Naive thymus-derived CD4-positive, alpha-beta T cell (primary cell): ENCODE data around the gene RABL6. TPM values are rescaled to one million over a fixed set of nuclear protein-coding genes. Genes with fewer than 3 reads are reported as not detected.
"Not testable (repeated sequence)": the region's sequence is repeated elsewhere in the genome, so short reads cannot be mapped to it uniquely, and the experiment has no call there.

ENCODE experiments used
- ATAC-seq: fragments of 150-1000 bp; cut with Tn5 transposase; 2 replicates; pipeline ENCODE4 v1.10.0; 2021; ENCODE audit warnings: mild to moderate bottlenecking, moderate library complexity
- CTCF ChIA-PET: fragments of 350-600 bp; sonication (Branson Sonifier 250); formaldehyde crosslinking; loops from one replicate; lab custom pipeline; 2021; ENCODE audit warnings: antibody characterized with exemption; lab: Charles Lee
- POLR2A ChIA-PET: fragments of 350-600 bp; sonication (Branson Sonifier 250); formaldehyde crosslinking; loops from one replicate; lab custom pipeline; 2021; ENCODE audit warnings: antibody characterized with exemption, inconsistent platforms; lab: Charles Lee
- DNase-seq, 9 donors: peaks; one replicate each; pipeline versions ENCODE4 v3.0.0 to v3.0.0-alpha.2; 2020 to 2022; ENCODE audit warnings: mixed read lengths in 1 of 9
- H3K27ac ChIP-seq: one replicate; pipeline ENCODE4 v1.7.0; 2013; ENCODE audit warnings: mild to moderate bottlenecking, low read depth, low read length, moderate library complexity
- H3K27me3 ChIP-seq, 2 donors: one replicate each; pipeline ENCODE4 v1.7.0; 2013; ENCODE audit warnings: low read length in 2 of 2, mild to moderate bottlenecking in 2 of 2, moderate library complexity in 2 of 2; ENCODE audit not compliant: control insufficient read depth in 2 of 2, insufficient read depth in 2 of 2
- H3K36me3 ChIP-seq, 3 experiments: 1 replicate in 2 of 3; 2 replicates in 1 of 3; pipeline ENCODE4 v1.7.0; 2013; ENCODE audit warnings: low read length in 3 of 3, mild to moderate bottlenecking in 3 of 3, moderate library complexity in 1 of 3; ENCODE audit not compliant: insufficient read depth in 3 of 3, control insufficient read depth in 2 of 3
- H3K4me1 ChIP-seq, 2 donors: one replicate each; pipeline ENCODE4 v1.7.0; 2013; ENCODE audit warnings: low read length in 2 of 2, mild to moderate bottlenecking in 2 of 2, moderate library complexity in 1 of 2; ENCODE audit not compliant: control insufficient read depth in 2 of 2, insufficient read depth in 2 of 2
- H3K4me3 ChIP-seq: 2 replicates; pipeline ENCODE4 v1.7.0; 2013; ENCODE audit warnings: mild to moderate bottlenecking, low read length
- H3K9me3 ChIP-seq, 3 experiments: 1 replicate in 2 of 3; 2 replicates in 1 of 3; pipeline ENCODE4 v1.7.0; 2013; ENCODE audit warnings: low read length in 3 of 3; ENCODE audit not compliant: control insufficient read depth in 2 of 3
- H3K27ac Mint-ChIP-seq, 9 donors: one replicate each; pipeline ENCODE4 v1.8.0; 2020 to 2022; ENCODE audit warnings: mixed read lengths in 9 of 9, mild to moderate bottlenecking in 8 of 9, moderate library complexity in 5 of 9, inconsistent platforms in 2 of 9
- H3K27me3 Mint-ChIP-seq, 5 donors: one replicate each; pipeline ENCODE4 v1.8.0; 2021 to 2022; ENCODE audit warnings: mixed read lengths in 5 of 5, mild to moderate bottlenecking in 1 of 5
- H3K36me3 Mint-ChIP-seq, 5 donors: one replicate each; pipeline ENCODE4 v1.8.0; 2020 to 2022; ENCODE audit warnings: mixed read lengths in 5 of 5, mild to moderate bottlenecking in 3 of 5, inconsistent platforms in 1 of 5
- H3K4me1 Mint-ChIP-seq, 7 donors: one replicate each; pipeline ENCODE4 v1.8.0; 2020 to 2022; ENCODE audit warnings: mixed read lengths in 7 of 7, mild to moderate bottlenecking in 3 of 7, inconsistent platforms in 1 of 7
- H3K4me3 Mint-ChIP-seq, 10 donors: one replicate each; pipeline ENCODE4 v1.8.0; 2020 to 2022; ENCODE audit warnings: mild to moderate bottlenecking in 10 of 10, mixed read lengths in 10 of 10, moderate library complexity in 6 of 10, inconsistent platforms in 2 of 10
- H3K9me3 Mint-ChIP-seq, 11 donors: one replicate each; pipeline ENCODE4 v1.8.0; 2020 to 2022; ENCODE audit warnings: mixed read lengths in 11 of 11, mild to moderate bottlenecking in 4 of 11, inconsistent platforms in 1 of 11, moderate library complexity in 1 of 11
- intact Hi-C, 2 donors: fragments of 100-400 bp; cut with micrococcal nuclease; formaldehyde crosslinking; loops; one replicate each; pipeline ENCODE4 v1.15.1; 2023
- polyA plus RNA-seq, 2 donors: library from polyadenylated mRNA; unstranded; fragments of 300-500 nt; fragmentation: Illumina TruSeq; gene quantifications; one replicate each; pipeline ENCODE4 v1.2.3, GENCODE V29; 2021
- total RNA-seq, 6 experiments: library from RNA in 5 of 6; stranded (reverse) in 5 of 6; gene quantifications; 1 replicate in 5 of 6; 2 replicates in 1 of 6; pipeline ENCODE4 v1.2.3 and lab custom pipeline; 2021 to 2026

The RABL6 gene
- total RNA-seq: 100 to 1,000 TPM in 1 of 5 experiments, 10 to 100 TPM in 4; 59.6 to 100 (median 60.9) TPM
- 10 to 100 TPM in 1 of 2 donors, 1 to 10 TPM in 1; 9.4 to 17.4 TPM for polyA plus RNA-seq
- total RNA-seq (lab: John Stamatoyannopoulos, UW): 79.8 reads per million, percentile 80 among the genes with 10 or more reads in this experiment

- ChIA-PET CTCF (interaction anchor here (0.6 to 1.7 kb wide), 6 partner anchors 9 to 449 kb away, joined by 3 to 9 read pairs (median 3); no protein-coding TSS in a partner anchor), POLR2A (interaction anchor here (0.7 to 4.7 kb wide), 13 partner anchors 8 to 393 kb away, joined by 3 to 38 read pairs (median 3); partner anchors contain the start of genes FBXW5, MAN1B1, TMEM141 and TPRN)
- Mint-ChIP-seq H3K27ac (peak within 1 kb of the TSS; percentile 76 to 95 (median 90)), H3K4me1 (peaks cover 22 to 52% (median 33%) of the 10 kb centered on the region in 7 donors), H3K27me3 (peaks cover 0 to under 1% (median 0%) of the 10 kb centered on the region in 5 donors), H3K4me3 (peak within 1 kb of the TSS; percentile 78 to 92 (median 90)), H3K36me3 (peaks cover 0 to 10% (median 3%) of the 10 kb centered on the region in 5 donors), H3K9me3 (no peaks in the 10 kb centered on the region)
- Histone ChIP-seq H3K4me3 (peak within 1 kb of the TSS; percentile 69), H3K27me3 (no peaks in the 10 kb centered on the region), H3K9me3 (no peaks in the 10 kb centered on the region), H3K36me3 (peaks cover 0 to 7% (median 0%) of the 10 kb centered on the region in 3 experiments), H3K4me1 (peaks cover 20 to 32% of the 10 kb centered on the region in 2 donors), H3K27ac (peak within 1 kb of the TSS; percentile 94)
- DNase-seq: peak; percentile 70 to 92 (median 86)
- peak; percentile 95 for ATAC-seq
- intact Hi-C loops: loop anchor here (1.0 to 5.0 kb wide), 6 partner anchors 8 to 137 kb away; partner anchors contain the start of genes FBXW5 (in 2 of the 2), TMEM141 (in 2 of the 2), EDF1 (in 1 of the 2) and TRAF2 (in 1 of the 2)
Measured at GRCh38 chr9:136807281-136808074, at the start of gene RABL6. TSS of gene RABL6 (plus strand) at chr9:136807948. CDS start at chr9:136808197, 249 bp downstream.

- POLR2A ChIA-PET: interaction anchor here (0.6 kb wide), 1 partner anchor 13 kb away, joined by 3 read pairs; no protein-coding TSS in a partner anchor
- H3K4me3 Mint-ChIP-seq: no peak overlapping the region
Measured at GRCh38 chr9:136759001-136759400, 48.7 kb upstream of the RABL6 start.

GRCh38 chr9:136759436-136760325 is 48.1 kb upstream of the RABL6 start:
- ChIA-PET CTCF (interaction anchor here (1.4 kb wide), 1 partner anchor 276 kb away, joined by 4 read pairs; no protein-coding TSS in a partner anchor), POLR2A (no interaction called here)
- ATAC-seq (no peak), DNase-seq (no peak)
- Histone ChIP-seq H3K4me1 (no peaks in the 10 kb centered on the region), H3K27me3 (no peaks in the 10 kb centered on the region), H3K4me3 (no peak overlapping the region), H3K36me3 (no peaks in the 10 kb centered on the region), H3K27ac (no peak overlapping the region), H3K9me3 (no peaks in the 10 kb centered on the region)
- Mint-ChIP-seq H3K36me3 (peaks cover 0 to 5% (median 0%) of the 10 kb centered on the region in 5 donors), H3K27me3 (peaks cover 2 to 10% (median 4%) of the 10 kb centered on the region in 5 donors), H3K4me3 (peak overlapping the region in 2 of 10 donors; percentile 14 to 26), H3K9me3 (peaks cover 0 to 11% (median 3%) of the 10 kb centered on the region in 11 donors), H3K27ac (no peak overlapping the region), H3K4me1 (peaks cover 0 to 5% (median 0%) of the 10 kb centered on the region in 7 donors)
- intact Hi-C loops: no loop called here

More at GRCh38 chr9:136759001-136759400, 48.7 kb upstream of the RABL6 start:
- H3K36me3 ChIP-seq: no peaks in the 10 kb centered on the region
- Mint-ChIP-seq H3K27me3 (peaks cover 2 to 10% (median 4%) of the 10 kb centered on the region in 5 donors), H3K4me1 (peaks cover 0 to 5% (median 0%) of the 10 kb centered on the region in 7 donors), H3K36me3 (peaks cover 0 to 5% (median 0%) of the 10 kb centered on the region in 5 donors), H3K9me3 (peaks cover 0 to 11% (median 3%) of the 10 kb centered on the region in 11 donors), H3K27ac (no peak overlapping the region)
- no peak overlapping the region for H3K27ac ChIP-seq
- H3K4me3 ChIP-seq: no peak overlapping the region
- intact Hi-C loops: no loop called here
- ATAC-seq: no peak
- CTCF ChIA-PET: no interaction called here
- no peaks in the 10 kb centered on the region for H3K4me1 ChIP-seq
- no peaks in the 10 kb centered on the region for H3K27me3 ChIP-seq
- DNase-seq: no peak
- no peaks in the 10 kb centered on the region for H3K9me3 ChIP-seq

GRCh38 chr9:136760424-136760823 is 47.3 kb upstream of the RABL6 start:
- no peak overlapping the region for H3K4me3 ChIP-seq

GRCh38 chr9:136760834-136761544 is 46.8 kb upstream of the RABL6 start:
- H3K36me3 Mint-ChIP-seq, H3K4me1 Mint-ChIP-seq, H3K4me3 Mint-ChIP-seq, intact Hi-C loops, H3K27ac Mint-ChIP-seq, DNase-seq, H3K27ac ChIP-seq, H3K36me3 ChIP-seq, H3K9me3 ChIP-seq, H3K4me1 ChIP-seq, H3K27me3 Mint-ChIP-seq, H3K4me3 ChIP-seq, POLR2A ChIA-PET, H3K27me3 ChIP-seq, H3K9me3 Mint-ChIP-seq: not testable (repeated sequence)
- ATAC-seq: peak; percentile 25
- CTCF ChIA-PET: interaction anchor here (1.4 kb wide), 1 partner anchor 274 kb away, joined by 4 read pairs; no protein-coding TSS in a partner anchor

More at GRCh38 chr9:136760424-136760823, 47.3 kb upstream of the RABL6 start:
- Mint-ChIP-seq H3K27ac (no peak overlapping the region), H3K27me3 (peaks cover 2 to 11% (median 4%) of the 10 kb centered on the region in 5 donors), H3K9me3 (peaks cover 0 to 11% (median 3%) of the 10 kb centered on the region in 11 donors), H3K4me1 (peaks cover 0 to 5% (median 0%) of the 10 kb centered on the region in 7 donors), H3K36me3 (peaks cover 0 to 5% (median 0%) of the 10 kb centered on the region in 5 donors), H3K4me3 (peak overlapping the region in 2 of 10 donors; percentile 14 to 26)
- no peaks in the 10 kb centered on the region for H3K4me1 ChIP-seq
- no peak for ATAC-seq
- CTCF ChIA-PET: interaction anchor here (1.4 kb wide), 1 partner anchor 275 kb away, joined by 4 read pairs; no protein-coding TSS in a partner anchor
- DNase-seq: no peak
- no peak overlapping the region for H3K27ac ChIP-seq
- no peaks in the 10 kb centered on the region for H3K27me3 ChIP-seq
- POLR2A ChIA-PET: no interaction called here
- intact Hi-C loops: no loop called here
- H3K36me3 ChIP-seq: no peaks in the 10 kb centered on the region
- H3K9me3 ChIP-seq: no peaks in the 10 kb centered on the region
